Heart left ventricle (tissue), 16 donors: ENCODE data around the gene UCMA. TPM values are rescaled to one million over a fixed set of nuclear protein-coding genes. Genes with fewer than 3 reads are reported as not detected.

Experiments used
- ATAC-seq, 4 donors: fragments of 200-7000 bp; cut with Tn5 transposase; one replicate each; pipeline ENCODE4 v1.9.1; 2020 to 2022; ENCODE audit warnings: moderate library complexity in 4 of 4, mild to moderate bottlenecking in 3 of 4, moderate number of reproducible peaks in 1 of 4
- DNase-seq, 5 donors: peaks; one replicate each; pipeline ENCODE4 v3.0.0-alpha.2; 2020
- H3K27ac ChIP-seq, 12 donors: fragments of 200-600 bp; sonication (generic) in 4 of 12; one replicate each; pipeline versions ENCODE4 v1.5.0 to v1.8.0; 2016 to 2022; ENCODE audit warnings: mild to moderate bottlenecking in 2 of 12
- H3K27me3 ChIP-seq, 9 donors: fragments of 200-600 bp; sonication (generic) in 2 of 9; one replicate each; pipeline versions ENCODE4 v1.5.1 to v1.8.0; 2016 to 2022; ENCODE audit warnings: mild to moderate bottlenecking in 3 of 9
- H3K36me3 ChIP-seq, 9 donors: fragments of 200-600 bp; sonication (generic) in 2 of 9; one replicate each; pipeline versions ENCODE4 v1.5.0 to v1.8.0; 2018 to 2022; ENCODE audit warnings: mild to moderate bottlenecking in 2 of 9
- H3K4me1 ChIP-seq, 12 donors: fragments of 200-600 bp; sonication (generic) in 4 of 12; one replicate each; pipeline versions ENCODE4 v1.5.0 to v1.8.0; 2016 to 2022; ENCODE audit warnings: mild to moderate bottlenecking in 3 of 12
- H3K4me3 ChIP-seq, 12 donors: fragments of 200-600 bp; sonication (generic) in 4 of 12; one replicate each; pipeline versions ENCODE4 v1.5.0 to v1.8.0; 2017 to 2022; ENCODE audit warnings: mild to moderate bottlenecking in 9 of 12, moderate library complexity in 4 of 12
- H3K9me3 ChIP-seq, 12 donors: fragments of 200-600 bp; sonication (generic) in 4 of 12; one replicate each; pipeline versions ENCODE4 v1.5.0 to v1.8.0; 2016 to 2022; ENCODE audit warnings: mild to moderate bottlenecking in 1 of 12
- POLR2A ChIP-seq, 2 donors: fragments of 450-650 bp; IDR thresholded peaks; one replicate each; pipeline ENCODE4 v1.6.1; 2017; ENCODE audit warnings: antibody characterized with exemption in 2 of 2, mild to moderate bottlenecking in 2 of 2, moderate library complexity in 2 of 2
- WGBS, 4 donors: extraction: QIAGEN DNeasy Blood & Tissue Kit in 2 of 4; methylation state at CpG; one replicate each; pipeline versions ENCODE4 v1.1.5 to v1.1.7; 2013 to 2018; 5-methylcytosine and 5-hydroxymethylcytosine counted together
- intact Hi-C, 10 donors: fragments of 100-400 bp; cut with DNase I; formaldehyde crosslinking; loops; one replicate each; pipeline versions ENCODE4 v1.11.1 to v1.14.2; 2022
- polyA plus RNA-seq, 2 donors: library from polyadenylated mRNA; stranded (reverse); fragments of 200-250 nt; gene quantifications; one replicate each; pipeline ENCODE4 v1.2.3, GENCODE V29; 2013
- total RNA-seq, 9 donors: library from RNA; depleted of rRNA in 2 of 9; stranded (reverse); fragments of >200 nt in 2 of 9; fragmentation: NEBNext Ultra II Directional in 3 of 9; extraction: Animal tissue kit (Norgen Biotek cat#: 25700) in 3 of 9; gene quantifications; one replicate each; pipeline versions ENCODE4 v1.1.0 to v1.2.4, GENCODE V29; 2016 to 2023
- TF ChIP-seq, protein P1 (sequence below), 12 donors: fragments of 200-600 bp; sonication (generic) in 4 of 12; IDR thresholded peaks; one replicate each; pipeline versions ENCODE4 v1.5.0 to v1.8.0; 2018 to 2022; ENCODE audit warnings: antibody characterized with exemption in 12 of 12, mild to moderate bottlenecking in 5 of 12
- donor health status: ischemic (EF 13 %, LVEDD 7.1; RV severe dilation, severe dysfunction).
- donor health status: healthy with polysubstance abuse.
- donor health status: DM: no; HTN: yes; CAD: no.
- donor health status: DM: no; HTN: no; CAD: no.
- donor health status: ischemic (EF 25% LVEDD 6.9; RV normal size, moderate dysfunction).
- donor health status: ischemic (EF 25% LVEDD 5.7; RV mildly dilated, moderate dysfunction).
- donor health status: healthy.
- donor health status: DM: yes; HTN: yes; CAD: no.
- donor health status: ischemic (EF 35%, LVEDD 5.7; RV mildly dilated, moderate dysfunction).
- donor health status: nonischemic (EF 11% LVEDD 7.7; RV severe dilation, severe dysfunction).
- donor health status: DM: yes; HTN: yes; CAD: no.
- donor health status: PGD.
- donor health status: ischemic (EF 29% LVEDD 5.4; RV normal size, mild dysfunction).
- donor health status: nonischemic (EF 23%, LVEDD 6.1; RV moderate dilation, normal function).

The UCMA gene
- total and polyA plus RNA-seq, 11 donors, result 0.38 TPM; not detected in 10

DNA sequence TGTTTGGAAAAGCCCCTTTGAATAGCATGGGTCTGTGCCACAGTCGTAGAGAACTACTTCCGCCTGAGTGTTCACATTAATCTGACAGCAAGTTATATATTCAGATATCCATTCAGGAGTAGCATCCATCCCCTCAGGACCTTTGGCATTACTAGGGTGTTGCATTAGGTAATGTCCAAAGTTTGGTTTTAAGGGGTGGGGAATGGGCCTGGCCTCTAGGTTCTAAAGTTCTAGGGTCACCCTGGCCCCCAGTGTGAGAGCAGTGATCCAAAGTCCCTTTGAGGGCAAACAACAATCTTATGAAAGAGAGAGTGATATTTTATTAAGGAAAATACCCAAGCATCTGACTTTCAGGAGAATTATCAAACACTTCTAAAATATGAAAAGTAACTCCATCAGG lies 60.6 kb downstream of the UCMA start:
- Histone ChIP-seq H3K27me3 (no peaks in the 10 kb centered on the region), H3K36me3 (no peaks in the 10 kb centered on the region), H3K4me3 (no peak overlapping the region), H3K9me3 (no peaks in the 10 kb centered on the region), H3K27ac (no peak overlapping the region), H3K4me1 (no peaks in the 10 kb centered on the region)
- no peak for DNase-seq
- TF ChIP-seq, protein P1, sequence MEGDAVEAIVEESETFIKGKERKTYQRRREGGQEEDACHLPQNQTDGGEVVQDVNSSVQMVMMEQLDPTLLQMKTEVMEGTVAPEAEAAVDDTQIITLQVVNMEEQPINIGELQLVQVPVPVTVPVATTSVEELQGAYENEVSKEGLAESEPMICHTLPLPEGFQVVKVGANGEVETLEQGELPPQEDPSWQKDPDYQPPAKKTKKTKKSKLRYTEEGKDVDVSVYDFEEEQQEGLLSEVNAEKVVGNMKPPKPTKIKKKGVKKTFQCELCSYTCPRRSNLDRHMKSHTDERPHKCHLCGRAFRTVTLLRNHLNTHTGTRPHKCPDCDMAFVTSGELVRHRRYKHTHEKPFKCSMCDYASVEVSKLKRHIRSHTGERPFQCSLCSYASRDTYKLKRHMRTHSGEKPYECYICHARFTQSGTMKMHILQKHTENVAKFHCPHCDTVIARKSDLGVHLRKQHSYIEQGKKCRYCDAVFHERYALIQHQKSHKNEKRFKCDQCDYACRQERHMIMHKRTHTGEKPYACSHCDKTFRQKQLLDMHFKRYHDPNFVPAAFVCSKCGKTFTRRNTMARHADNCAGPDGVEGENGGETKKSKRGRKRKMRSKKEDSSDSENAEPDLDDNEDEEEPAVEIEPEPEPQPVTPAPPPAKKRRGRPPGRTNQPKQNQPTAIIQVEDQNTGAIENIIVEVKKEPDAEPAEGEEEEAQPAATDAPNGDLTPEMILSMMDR (IDR thresholded peaks at IDR 0.05), result no peak
- TF ChIP-seq POLR2A (IDR thresholded peaks at IDR 0.05), result no peak
- 98 to 100% (median 100%) methylated on average over 2 of the region's 2 CpGs for WGBS, 4 donors
- intact Hi-C loops, result no loop called here
- no peak for ATAC-seq

Other genes with a start within 250 kb of the UCMA start
- 10 to 100 TPM in 1 of 9 donors, 1 to 10 TPM in 8; 1.6 to 15.4 (median 6.0) TPM for gene CCDC3, start 232.7 kb downstream of the UCMA start, total RNA-seq
- gene CCDC3, start 232.7 kb downstream of the UCMA start, polyA plus RNA-seq, result 1 to 10 TPM; 3.5 to 5.5 TPM
- gene OPTN, start 134.2 kb downstream of the UCMA start, total RNA-seq, result 100 to 1,000 TPM in 8 of 9 donors, 10 to 100 TPM in 1; 89.4 to 191 (median 140) TPM
- gene OPTN, start 134.2 kb downstream of the UCMA start, polyA plus RNA-seq, result 10 to 100 TPM; 88.2 to 89.9 TPM
- 1 to 10 TPM in 1 of 9 donors, under 1 TPM in 5, not detected in 3; 0.16 to 4.2 (median 0.36) TPM for gene MCM10, start 72.8 kb downstream of the UCMA start, total RNA-seq
- under 1 TPM; 0.11 to 0.15 TPM for gene MCM10, start 72.8 kb downstream of the UCMA start, polyA plus RNA-seq
- gene PHYH, start 65.7 kb upstream of the UCMA start, total RNA-seq, result 100 to 1,000 TPM in 7 of 9 donors, 10 to 100 TPM in 2; 70.9 to 181 (median 157) TPM
- 100 to 1,000 TPM in 1 of 2 donors, 10 to 100 TPM in 1; 58.1 to 124 TPM for gene PHYH, start 65.7 kb upstream of the UCMA start, polyA plus RNA-seq
- 10 to 100 TPM; 27.5 to 36.7 (median 31.1) TPM for gene SEPHS1, start 113.9 kb upstream of the UCMA start, total RNA-seq
- gene SEPHS1, start 113.9 kb upstream of the UCMA start, polyA plus RNA-seq, result 10 to 100 TPM; 14.6 to 32.8 TPM